RWPE2 (cell line): ENCODE results near the gene COPZ2.

ENCODE experiments used
- ATAC-seq: fragments of 200-7000 bp; cut with Tn5 transposase; 3 replicates; pipeline ENCODE4 v1.9.1; 2021; ENCODE audit warnings: low read depth
- DNase-seq: peaks from one replicate; pipeline ENCODE4 v3.0.0-alpha.2; 2020; ENCODE audit warnings: low spot score
- H3K27ac ChIP-seq: fragments of 450-650 bp; 2 replicates; pipeline ENCODE4 v1.5.1; 2017; ENCODE audit warnings: mild to moderate bottlenecking; ENCODE audit not compliant: poor library complexity, severe bottlenecking
- H3K27me3 ChIP-seq: fragments of 250-450 bp; sonication (Bioruptor Pico); 2 replicates; pipeline ENCODE4 v1.5.1; 2021; ENCODE audit warnings: mild to moderate bottlenecking, moderate library complexity; ENCODE audit not compliant: insufficient read depth, poor library complexity, severe bottlenecking
- H3K36me3 ChIP-seq: fragments of 250-450 bp; sonication (Bioruptor Pico); 2 replicates; pipeline ENCODE4 v1.5.1; 2020; ENCODE audit warnings: low read depth, mild to moderate bottlenecking, moderate library complexity
- H3K4me1 ChIP-seq: fragments of 250-450 bp; sonication (Bioruptor Pico); 2 replicates; pipeline ENCODE4 v1.5.1; 2021; ENCODE audit warnings: mild to moderate bottlenecking, moderate library complexity; ENCODE audit not compliant: insufficient read depth, poor library complexity, severe bottlenecking
- H3K4me3 ChIP-seq: fragments of 250-450 bp; sonication (Bioruptor Pico); 2 replicates; pipeline ENCODE4 v1.5.1; 2021; ENCODE audit warnings: mild to moderate bottlenecking, moderate library complexity; ENCODE audit not compliant: severe bottlenecking
- H3K9me3 ChIP-seq: fragments of 250-450 bp; sonication (Bioruptor Pico); 2 replicates; pipeline ENCODE4 v1.5.1; 2021; ENCODE audit warnings: mild to moderate bottlenecking, moderate library complexity; ENCODE audit not compliant: severe bottlenecking
- CTCF ChIP-seq: fragments of 450-650 bp; IDR thresholded peaks from one replicate; pipeline ENCODE4 v1.5.1; 2017; ENCODE audit warnings: mild to moderate bottlenecking, moderate library complexity; ENCODE audit not compliant: poor library complexity, severe bottlenecking

The COPZ2 gene

GRCh38 chr17:47987240-47987835 is 50.3 kb downstream of the COPZ2 start:
- Histone ChIP-seq H3K27me3 (no peaks in the 10 kb centered on the region), H3K4me1 (no peaks in the 10 kb centered on the region), H3K4me3 (no peak overlapping the region), H3K9me3 (no peaks in the 10 kb centered on the region), H3K27ac (no peak overlapping the region), H3K36me3 (peaks cover 13% of the 10 kb centered on the region)
- no peak for TF ChIP-seq CTCF
- ATAC-seq (no peak), DNase-seq (no peak)

GRCh38 chr17:47986520-47986919 is 51.1 kb downstream of the COPZ2 start:
- ATAC-seq, result no peak
- H3K4me1 ChIP-seq, result no peaks in the 10 kb centered on the region
- no peak overlapping the region for H3K4me3 ChIP-seq
- H3K27ac ChIP-seq, result no peak overlapping the region
- no peaks in the 10 kb centered on the region for H3K27me3 ChIP-seq
- H3K36me3 ChIP-seq, result peaks cover 22% of the 10 kb centered on the region
- no peak for DNase-seq
- no peaks in the 10 kb centered on the region for H3K9me3 ChIP-seq
- no peak for TF ChIP-seq CTCF

- no peak overlapping the region for H3K27ac ChIP-seq
Measured at GRCh38 chr17:47983492-47984223, 53.9 kb downstream of the COPZ2 start.

GRCh38 chr17:47982645-47983390 is 54.8 kb downstream of the COPZ2 start:
- DNase-seq, result no peak
- Histone ChIP-seq H3K4me1 (no peaks in the 10 kb centered on the region), H3K27ac (no peak overlapping the region), H3K27me3 (no peaks in the 10 kb centered on the region), H3K36me3 (peaks cover 59% of the 10 kb centered on the region), H3K9me3 (no peaks in the 10 kb centered on the region), H3K4me3 (no peak overlapping the region)
- TF ChIP-seq CTCF, result no peak
- no peak for ATAC-seq

More at GRCh38 chr17:47983492-47984223, 53.9 kb downstream of the COPZ2 start:
- Histone ChIP-seq H3K9me3 (no peaks in the 10 kb centered on the region), H3K27me3 (no peaks in the 10 kb centered on the region), H3K36me3 (peaks cover 50% of the 10 kb centered on the region), H3K4me3 (no peak overlapping the region), H3K4me1 (no peaks in the 10 kb centered on the region)
- ATAC-seq, result peak; percentile 34; the same call in 2 of the 3 replicates
- no peak for DNase-seq
- TF ChIP-seq CTCF, result no peak
